ENCODE measurements around the gene SLF1.

SLF1 gene

DNA sequence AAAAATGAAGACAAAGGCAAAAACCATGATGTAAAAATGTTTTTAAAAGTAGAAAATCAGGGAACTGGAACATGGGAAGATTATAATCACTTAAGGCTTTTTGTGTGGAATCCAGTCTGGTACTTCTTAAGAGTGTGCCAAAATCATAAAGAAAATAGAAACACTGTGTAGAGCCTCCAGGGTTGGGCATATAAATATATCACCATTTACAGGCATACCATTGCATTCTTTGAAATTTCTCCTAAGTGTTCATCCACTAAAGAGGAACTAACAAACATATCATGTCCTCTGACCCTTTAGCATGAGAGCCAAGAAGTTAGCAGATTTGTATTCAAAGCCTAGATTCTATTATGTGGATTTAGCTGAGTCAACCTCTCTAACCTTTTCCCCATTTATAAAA is 93.3 kb downstream of the SLF1 start:
- peak; percentile 64 for DNase-seq (ENCODE audit: low read depth)

DNA sequence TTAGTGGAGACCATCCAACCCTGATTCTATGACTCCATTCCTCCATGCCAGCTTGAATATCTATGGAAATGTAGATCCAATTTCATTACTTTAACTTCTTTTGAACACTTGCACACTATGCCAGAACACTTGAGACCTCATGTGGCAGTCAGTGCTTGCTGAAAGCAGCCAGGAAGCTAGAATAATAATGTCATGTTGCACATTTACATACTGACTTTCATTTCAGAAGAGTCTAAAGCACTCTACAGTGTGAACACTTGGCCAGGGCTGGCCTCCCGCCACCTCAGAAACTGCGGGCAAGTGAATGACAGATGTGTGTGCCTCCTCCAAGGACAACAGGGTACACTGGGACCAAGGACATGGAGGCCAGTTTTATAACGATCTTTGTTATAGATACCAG is 97.3 kb downstream of the SLF1 start:
- DNase-seq (ENCODE audit: low read depth) = no peak

DNA sequence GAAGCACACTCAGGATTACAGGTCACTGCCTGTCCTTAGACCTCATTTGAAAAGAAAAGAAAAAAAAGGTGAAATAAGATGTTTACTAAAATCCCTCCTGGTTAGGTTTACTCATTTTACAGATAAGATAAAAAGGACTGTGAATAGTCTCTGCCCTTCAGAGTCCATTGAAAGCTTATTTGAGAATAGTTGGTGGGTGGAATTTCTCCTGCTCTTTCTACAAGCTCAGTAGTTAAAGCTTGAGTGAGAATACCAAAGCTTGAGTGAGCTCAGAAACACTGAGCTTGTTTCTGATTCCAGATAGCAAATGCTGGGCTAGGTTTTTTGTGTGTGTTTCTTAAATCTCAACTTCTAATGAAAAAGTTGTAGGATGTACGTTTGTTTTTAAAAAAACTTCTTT is 106.7 kb downstream of the SLF1 start:
- DNase-seq (ENCODE audit: low read depth) = no peak

DNA sequence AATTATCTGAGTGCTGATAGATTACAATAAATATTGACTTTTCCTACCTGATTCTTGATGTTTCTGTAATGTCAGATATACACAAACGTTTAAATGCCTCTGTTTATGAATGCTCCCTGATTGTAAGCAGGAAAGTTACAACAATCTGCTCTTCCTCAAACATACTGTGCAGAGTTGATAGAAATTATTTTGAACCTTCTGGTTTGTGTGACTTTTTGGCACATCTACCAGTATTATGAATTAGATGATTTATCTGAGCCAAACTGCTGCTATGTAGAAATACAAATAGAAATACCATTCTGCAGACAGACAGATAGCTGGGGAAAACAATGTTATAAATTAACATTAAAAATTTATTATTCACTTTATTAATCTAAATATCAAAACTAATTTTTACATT is 113.0 kb downstream of the SLF1 start:
- DNase-seq (ENCODE audit: low read depth) = no peak

DNA sequence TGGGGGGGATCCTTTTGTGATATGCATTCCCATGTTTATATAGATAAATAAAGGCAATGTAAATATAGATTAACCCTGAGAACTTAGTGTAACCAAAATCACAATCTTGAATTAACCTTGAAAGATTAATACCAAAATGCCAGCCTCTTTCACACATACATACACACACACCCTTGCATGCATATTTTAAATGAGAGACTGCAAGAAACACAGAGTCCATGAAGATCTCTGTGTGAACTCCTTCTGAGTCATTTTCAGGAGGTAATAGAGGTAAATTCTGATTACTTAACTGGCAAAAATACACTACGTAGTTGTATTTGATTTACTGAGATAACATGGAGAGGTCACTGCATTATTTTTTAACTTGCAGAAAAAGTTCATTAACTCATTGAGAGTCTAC is 118.0 kb downstream of the SLF1 start:
- DNase-seq (ENCODE audit: low read depth) = no peak

DNA sequence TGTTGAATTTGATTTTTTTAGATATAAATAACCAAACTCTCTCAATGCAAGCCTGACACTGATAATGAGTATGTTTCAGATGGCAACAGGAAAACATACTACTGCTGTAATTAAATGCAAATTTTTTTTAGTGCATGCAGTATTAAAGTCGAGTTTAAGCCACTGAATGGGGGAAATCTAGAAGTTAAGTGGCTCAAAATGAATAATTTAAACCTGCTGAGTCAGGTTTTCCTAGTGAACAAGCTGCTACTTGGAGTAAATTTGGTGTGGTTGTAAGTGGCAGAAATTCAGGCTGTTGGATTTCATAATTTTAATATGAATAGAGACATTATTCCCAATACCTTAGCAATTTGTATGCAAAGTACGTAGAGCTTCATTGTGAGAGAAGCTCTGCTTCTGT is 121.8 kb downstream of the SLF1 start:
- DNase-seq (ENCODE audit: low read depth) = no peak

DNA sequence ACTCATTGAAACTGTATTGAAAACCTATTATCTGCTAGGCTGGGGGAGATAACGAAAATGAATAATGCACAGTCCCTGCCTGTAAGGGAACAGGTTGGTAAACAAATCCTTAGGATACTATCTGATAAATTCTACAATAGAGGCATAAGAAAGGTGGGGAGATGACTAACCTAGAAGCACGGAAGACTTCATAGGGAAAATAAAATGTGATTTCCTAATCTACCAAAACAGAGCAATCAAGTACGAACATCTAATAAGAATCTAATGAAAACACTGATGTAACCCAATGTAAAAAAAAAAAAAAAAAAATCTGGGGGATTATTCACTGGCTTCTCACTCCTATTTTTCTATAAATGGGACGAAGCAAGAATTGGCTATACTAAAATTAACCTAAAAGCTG is 124.4 kb downstream of the SLF1 start:
- no peak for DNase-seq (ENCODE audit: low read depth)

DNA sequence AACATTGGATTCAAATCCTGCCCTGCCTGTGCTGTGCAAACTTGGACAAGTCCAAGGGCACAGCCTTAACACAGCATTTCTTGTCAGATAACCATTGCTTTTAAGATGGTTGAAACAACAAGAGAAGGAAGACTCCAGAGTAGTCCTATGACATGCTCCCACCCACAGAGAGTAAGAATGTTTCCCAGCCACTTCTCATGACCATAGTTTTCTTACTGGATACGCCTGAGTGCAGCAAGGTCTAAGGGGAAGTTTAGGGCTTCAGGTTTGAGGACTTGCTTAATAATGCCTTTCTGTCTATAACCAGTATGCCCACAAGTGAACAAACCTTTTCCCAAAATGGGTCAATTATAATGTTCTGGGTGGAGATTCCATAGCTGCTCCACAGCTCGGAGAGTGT is 126.4 kb downstream of the SLF1 start:
- DNase-seq (ENCODE audit: low read depth) = no peak

DNA sequence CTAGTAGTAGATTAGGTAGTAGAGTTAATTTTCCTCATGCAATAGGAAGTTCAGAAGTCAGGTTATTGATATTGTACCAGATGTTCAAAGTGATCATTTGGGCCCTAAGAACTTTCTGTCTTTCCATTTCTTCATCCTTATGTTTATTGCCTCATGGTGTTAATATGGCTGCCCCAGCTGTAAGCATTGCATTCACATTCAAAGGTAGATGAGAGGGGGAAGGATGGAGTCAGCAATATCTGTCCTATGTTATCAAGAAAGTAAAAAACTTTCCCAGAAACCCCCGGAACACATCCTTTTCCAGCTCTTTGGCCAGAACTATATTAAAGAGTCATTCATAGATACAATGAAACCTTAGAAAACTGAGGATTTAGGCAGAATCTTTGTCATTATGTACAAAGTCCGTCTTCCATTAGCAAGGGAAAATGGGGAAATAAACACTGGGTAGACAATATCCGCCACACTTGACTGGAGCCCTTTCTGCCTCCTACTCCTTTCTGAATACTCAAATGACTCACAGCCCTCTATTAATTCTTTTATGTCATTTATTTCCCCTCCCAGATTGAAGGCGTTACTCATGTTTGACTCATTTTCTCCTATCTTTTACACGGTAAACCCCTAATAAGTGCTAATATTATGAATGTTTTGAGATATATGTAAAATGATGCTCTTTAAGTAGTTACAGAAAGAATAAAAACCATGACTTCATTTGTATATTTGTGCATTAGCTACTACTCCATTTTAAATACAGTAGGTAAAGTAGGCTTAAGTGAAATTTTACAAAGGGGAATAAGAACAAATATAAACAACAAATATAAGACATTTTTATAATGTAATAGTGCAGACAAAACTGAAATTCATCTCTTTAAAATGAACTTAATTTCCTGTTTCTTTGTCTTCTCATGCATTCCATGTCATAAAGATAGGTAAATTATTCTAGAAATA is 127.6 kb downstream of the SLF1 start:
- DNase-seq (ENCODE audit: low read depth) = peak; percentile 12

DNA sequence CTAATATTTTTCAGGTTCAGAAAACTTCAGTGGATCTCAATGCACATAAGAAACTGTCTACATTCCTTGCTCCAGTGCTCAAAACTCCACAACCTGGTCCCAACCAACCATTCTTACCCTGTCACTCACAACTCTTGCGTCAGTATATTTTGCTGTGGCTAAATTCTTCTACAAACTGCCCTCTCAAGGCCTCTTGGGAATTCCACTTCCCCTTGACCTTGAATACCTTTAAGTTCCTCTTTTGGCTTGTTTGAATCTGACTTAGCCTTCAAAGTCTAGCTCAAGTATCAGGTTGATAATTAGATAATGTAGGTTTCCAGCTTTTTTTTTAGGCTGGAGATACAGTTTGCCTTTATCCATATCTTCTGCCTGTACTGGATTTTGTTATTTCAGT is 128.3 kb downstream of the SLF1 start:
- DNase-seq (ENCODE audit: low read depth) = no peak
